Measurements from ENCODE around the gene PPTC7.

DNA sequence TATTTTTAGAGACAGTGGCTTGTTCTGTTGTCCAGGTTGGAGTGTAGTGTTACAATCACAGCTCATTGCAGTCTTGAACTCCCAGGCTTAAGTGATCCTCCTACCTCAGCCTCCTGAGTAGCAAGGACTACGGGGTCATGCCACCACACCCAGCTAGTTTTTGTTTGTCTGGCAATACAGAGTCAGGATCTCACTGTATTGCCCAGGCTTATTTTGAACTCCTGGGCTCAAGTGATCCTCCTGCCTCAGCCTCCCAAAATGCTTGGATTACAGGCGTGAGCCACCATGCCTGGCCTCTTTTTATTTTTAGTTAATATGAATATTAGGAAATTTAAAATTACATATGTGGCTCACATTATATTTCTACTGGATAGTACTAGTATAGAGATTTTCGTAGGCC is 28.9 kb downstream of the PPTC7 start:
- TF ChIP-seq, protein P1, sequence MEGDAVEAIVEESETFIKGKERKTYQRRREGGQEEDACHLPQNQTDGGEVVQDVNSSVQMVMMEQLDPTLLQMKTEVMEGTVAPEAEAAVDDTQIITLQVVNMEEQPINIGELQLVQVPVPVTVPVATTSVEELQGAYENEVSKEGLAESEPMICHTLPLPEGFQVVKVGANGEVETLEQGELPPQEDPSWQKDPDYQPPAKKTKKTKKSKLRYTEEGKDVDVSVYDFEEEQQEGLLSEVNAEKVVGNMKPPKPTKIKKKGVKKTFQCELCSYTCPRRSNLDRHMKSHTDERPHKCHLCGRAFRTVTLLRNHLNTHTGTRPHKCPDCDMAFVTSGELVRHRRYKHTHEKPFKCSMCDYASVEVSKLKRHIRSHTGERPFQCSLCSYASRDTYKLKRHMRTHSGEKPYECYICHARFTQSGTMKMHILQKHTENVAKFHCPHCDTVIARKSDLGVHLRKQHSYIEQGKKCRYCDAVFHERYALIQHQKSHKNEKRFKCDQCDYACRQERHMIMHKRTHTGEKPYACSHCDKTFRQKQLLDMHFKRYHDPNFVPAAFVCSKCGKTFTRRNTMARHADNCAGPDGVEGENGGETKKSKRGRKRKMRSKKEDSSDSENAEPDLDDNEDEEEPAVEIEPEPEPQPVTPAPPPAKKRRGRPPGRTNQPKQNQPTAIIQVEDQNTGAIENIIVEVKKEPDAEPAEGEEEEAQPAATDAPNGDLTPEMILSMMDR (IDR thresholded peaks at IDR 0.05) = no peak
- no peak for TF ChIP-seq EP300 (IDR thresholded peaks at IDR 0.05)
- TF ChIP-seq POLR2AphosphoS5 (IDR thresholded peaks at IDR 0.05) = no peak
- TF ChIP-seq POLR2A (IDR thresholded peaks at IDR 0.05) = no peak
